Loucy (cell line): Measurements from ENCODE around the gene MAN1C1.

Experiments
- EZH2phosphoT487 ChIP-seq: fragments of 200-600 bp; IDR thresholded peaks from 2 replicates; pipeline ENCODE4 v1.6.1; 2018; ENCODE audit warnings: antibody characterized with exemption, mild to moderate bottlenecking, moderate library complexity, borderline replicate concordance
- TF ChIP-seq, protein P1 (sequence below): fragments of 200-600 bp; sonication (generic); conservative IDR thresholded peaks from 2 replicates; pipeline ENCODE4 v1.5.1; 2014; ENCODE audit warnings: mild to moderate bottlenecking, antibody characterized with exemption, low read length

DNA sequence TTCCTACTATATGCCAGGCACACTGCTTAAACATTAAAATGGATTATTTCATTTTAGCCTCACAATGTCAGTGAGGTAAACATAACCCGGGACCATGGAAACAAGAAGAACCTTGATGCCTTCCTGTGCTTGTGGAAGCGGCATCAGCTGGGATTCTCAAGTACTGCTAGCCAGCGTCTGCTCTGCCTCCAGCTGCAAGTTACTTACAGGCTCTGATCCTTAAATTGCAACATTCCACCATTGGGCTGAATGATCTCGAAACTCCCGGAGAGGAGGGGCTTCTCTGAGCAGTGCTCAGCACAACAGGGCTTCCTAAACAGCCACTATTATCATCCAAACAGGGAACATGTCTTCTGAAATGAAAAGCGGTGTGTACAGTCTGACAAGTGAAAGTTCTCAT is 6.7 kb upstream of the MAN1C1 start:
- TF ChIP-seq, protein P1, sequence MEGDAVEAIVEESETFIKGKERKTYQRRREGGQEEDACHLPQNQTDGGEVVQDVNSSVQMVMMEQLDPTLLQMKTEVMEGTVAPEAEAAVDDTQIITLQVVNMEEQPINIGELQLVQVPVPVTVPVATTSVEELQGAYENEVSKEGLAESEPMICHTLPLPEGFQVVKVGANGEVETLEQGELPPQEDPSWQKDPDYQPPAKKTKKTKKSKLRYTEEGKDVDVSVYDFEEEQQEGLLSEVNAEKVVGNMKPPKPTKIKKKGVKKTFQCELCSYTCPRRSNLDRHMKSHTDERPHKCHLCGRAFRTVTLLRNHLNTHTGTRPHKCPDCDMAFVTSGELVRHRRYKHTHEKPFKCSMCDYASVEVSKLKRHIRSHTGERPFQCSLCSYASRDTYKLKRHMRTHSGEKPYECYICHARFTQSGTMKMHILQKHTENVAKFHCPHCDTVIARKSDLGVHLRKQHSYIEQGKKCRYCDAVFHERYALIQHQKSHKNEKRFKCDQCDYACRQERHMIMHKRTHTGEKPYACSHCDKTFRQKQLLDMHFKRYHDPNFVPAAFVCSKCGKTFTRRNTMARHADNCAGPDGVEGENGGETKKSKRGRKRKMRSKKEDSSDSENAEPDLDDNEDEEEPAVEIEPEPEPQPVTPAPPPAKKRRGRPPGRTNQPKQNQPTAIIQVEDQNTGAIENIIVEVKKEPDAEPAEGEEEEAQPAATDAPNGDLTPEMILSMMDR: no peak
- TF ChIP-seq EZH2phosphoT487: no peak
